Embryonic facial prominence (tissue), 1 donor: ENCODE measurements around the gene LCORL.
"Not testable (repeated sequence)": the region's sequence is repeated elsewhere in the genome, so short reads cannot be mapped to it uniquely, and the experiment has no call there.

Experiments used
- DNase-seq: peaks from one replicate; pipeline ENCODE4 v3.0.0-alpha.2; 2016; ENCODE audit errors: extremely low spot score

Gene LCORL

DNA sequence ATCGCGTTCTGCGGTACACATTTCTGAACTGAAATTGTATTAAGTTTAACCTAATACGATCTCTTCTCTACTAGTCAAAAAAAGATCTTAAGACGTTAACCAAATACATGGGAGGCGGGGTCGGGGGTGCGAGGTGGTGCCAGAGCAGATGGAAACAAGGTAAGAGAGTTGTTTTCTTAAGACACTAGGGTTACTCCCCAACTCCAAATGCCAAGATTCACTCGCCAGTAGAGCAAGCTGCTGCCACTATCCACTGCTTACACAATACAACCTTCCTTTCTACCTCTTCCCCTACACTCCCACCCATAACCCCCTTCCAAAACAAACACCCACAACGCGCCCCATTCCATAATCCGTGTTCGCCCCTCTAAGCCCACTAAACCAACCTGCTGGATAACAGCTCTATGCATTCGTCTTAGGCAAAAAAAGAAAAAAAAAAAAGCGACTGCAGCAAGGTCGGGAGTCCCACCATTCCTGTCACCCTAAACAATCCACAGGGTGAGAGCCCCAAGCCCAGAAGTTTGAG, 1.3 kb downstream of the LCORL start:
- DNase-seq, result no peak

DNA sequence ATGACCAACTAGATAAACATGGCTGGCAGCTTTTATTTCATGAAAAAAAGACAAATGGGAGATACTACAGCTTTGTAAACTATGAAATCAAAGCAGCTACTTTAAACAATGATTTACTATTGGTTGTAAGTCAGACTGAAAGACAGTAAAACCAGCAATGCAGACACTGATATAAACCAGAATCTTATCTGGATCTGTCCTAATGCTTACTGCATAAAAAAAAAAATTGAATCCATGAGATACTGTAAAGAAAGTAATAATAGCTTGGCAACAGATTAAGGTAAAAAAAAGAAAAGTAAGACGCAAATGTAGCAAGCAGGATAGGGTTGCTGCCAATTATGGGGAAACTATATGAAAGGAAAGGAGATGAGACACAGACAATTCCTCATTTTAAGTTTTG, 7.3 kb downstream of the LCORL start:
- DNase-seq, result no peak

DNA sequence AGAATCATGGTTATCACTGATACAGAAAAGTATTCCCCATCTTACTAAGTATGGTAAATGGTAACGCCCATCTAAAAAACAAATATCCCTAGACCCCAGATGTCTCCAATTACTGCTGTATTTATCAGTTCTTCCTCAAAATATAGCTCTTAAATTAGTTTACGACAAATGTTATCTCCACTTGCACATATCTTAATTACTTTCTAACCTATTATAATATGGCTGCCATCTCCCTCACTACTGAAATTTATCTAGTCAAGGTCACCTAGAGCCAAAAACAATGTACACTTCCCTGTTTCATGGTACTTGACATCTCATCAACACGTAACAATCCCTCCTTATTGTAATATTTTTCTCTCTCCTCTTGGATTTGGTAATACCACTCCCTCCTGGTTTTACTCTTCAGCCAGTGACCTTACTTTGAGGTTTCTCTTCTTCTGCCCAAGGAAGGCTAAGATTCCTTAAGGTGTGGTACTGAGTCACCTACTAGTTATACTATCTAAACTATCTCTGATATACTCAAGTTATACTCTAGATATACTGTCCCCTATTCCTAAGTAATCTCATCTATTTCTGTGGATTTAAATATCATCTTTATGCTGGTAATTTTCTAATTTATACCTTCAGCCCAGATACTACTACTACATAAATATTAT, 8.6 kb downstream of the LCORL start:
- DNase-seq, result no peak

DNA sequence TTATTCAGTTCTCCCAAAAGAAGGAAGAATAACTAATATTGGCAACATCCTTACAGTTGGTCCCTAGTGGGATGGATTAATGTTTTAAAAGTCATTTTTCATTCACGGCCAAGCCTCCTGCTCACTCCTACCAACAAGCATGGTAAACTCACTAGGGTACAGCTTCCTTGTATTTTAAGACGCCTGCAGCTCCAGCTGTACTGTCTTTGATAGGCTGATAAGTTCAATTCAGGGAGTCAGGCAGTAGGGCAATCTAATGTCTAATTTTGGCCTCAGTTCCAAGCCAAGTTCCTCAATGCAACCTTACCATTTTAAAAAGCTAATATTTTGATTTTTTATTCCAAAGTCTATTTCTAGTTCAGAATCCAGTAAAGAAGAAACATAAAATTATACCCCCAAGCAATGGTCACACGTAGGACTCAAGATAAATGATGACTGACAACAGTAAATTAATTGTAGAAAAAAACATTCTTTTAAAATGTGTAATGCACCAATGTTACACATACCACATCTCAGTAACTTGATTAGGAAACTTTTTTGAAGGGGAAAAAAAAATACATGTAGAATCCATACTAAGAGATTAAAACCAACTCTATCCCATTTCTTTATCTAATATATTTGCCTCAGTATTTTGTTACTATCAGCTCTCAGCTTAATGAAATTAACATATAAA, 9.3 kb downstream of the LCORL start:
- DNase-seq, result no peak

DNA sequence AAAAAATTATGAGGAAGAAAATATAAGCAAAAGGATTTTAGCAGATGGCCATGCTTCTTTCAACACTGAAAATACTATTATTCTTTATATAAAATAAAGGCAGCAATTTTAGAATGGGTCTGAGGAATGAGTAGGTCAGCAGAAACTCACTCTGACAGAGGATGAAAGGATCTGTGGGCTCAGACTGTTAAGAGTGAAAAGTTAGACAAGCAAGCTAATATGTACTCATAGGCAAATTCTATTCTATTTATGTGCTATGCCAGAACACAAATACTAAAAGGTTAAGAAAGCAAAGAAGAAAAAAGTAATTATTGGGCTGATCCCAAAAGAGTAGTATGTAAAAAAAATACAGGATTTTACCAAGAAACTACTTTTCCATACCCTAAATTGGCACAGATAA, 13.9 kb downstream of the LCORL start:
- DNase-seq, result no peak

DNA sequence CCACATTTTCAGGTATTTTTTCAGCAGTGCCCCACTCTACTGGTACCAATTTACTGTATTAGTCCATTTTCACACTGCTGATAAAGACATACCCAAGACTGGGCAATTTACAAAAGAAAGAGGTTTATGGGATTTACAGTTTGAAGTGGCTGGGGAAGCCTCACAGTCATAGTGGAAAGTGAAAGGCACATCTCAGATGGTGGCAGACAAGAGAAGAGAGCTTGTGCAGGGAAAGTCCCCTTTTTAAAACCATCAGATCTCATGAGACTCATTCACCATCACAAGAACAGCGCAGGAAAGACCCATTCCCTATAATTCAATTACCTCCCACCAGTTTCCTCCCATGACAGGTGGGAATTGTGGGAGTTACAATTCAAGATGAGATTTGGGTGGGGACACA, 15.1 kb downstream of the LCORL start:
- DNase-seq, result not testable (repeated sequence)

DNA sequence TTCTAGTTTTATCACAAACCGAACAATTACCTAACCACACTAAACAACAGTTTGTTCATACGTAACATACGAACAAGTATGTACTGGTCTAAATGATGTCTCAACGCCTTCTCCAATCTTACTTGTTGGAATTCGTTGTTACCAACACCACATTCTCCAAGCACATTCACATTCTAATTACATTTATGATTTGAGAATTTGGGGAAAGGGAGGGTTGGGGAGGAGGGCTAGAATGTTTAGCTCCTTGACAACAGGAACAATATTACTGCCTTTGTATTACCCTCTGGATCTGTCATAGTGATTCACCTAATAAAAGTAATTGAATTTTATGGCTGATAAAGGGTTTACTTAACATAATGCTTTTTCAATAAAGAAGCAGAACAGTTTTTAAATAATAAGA, 24.4 kb downstream of the LCORL start:
- DNase-seq, result no peak

DNA sequence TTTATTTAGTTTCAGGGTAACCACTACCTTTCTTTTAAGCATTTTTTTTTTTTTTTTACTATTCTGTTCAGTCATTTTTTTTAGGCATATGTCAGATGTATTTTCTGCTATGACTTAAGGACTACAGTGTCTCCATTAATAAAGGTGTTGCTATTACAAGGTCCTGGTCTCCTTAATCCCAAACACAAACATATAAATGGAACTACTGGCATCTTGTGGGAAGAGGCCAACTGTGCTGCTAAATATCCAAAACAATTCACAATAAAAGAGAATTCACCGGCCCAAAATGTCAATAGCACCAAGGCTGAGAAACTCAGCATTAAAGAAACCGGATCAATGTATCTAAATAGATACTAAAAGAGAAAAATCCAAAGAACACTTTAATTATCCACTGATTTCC, 26.4 kb downstream of the LCORL start:
- DNase-seq, result no peak

DNA sequence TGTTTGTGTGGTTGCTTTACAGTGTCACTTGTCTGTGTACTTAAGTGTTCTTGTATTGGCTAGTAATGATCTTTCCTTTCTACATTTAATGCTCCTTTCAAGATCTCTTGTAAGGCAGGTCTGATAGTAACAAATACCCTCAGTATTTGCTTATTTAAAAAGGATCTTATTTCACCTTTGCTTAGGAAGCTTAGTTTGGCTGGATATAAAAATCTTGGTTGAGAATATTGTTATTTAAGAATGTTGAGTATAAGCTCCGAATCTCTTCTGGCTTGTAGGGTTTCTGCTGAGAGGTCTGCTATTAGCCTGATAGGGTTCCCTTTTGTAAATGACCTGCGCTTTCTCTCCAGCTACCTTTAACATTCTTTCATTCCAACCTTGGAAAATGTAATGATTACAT, 35.7 kb downstream of the LCORL start:
- DNase-seq, result no peak

DNA sequence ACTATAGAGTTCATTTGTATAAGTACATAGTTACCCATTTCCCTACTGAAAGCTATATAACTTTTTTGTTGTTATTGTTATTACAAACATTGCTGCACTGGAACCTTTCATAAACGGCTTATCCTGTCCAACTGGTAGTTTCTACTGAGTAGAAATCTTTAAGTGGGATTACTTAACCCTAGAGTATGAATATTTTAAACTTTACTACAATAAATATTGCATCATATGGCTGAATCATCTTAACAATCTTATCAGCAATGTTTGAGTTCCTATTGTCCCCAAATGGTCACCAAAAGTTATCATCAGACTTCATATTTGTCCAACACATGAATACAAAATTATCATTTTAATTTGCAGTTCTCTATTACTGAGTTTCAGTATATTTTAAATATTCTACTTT, 40.5 kb downstream of the LCORL start:
- DNase-seq, result no peak

DNA sequence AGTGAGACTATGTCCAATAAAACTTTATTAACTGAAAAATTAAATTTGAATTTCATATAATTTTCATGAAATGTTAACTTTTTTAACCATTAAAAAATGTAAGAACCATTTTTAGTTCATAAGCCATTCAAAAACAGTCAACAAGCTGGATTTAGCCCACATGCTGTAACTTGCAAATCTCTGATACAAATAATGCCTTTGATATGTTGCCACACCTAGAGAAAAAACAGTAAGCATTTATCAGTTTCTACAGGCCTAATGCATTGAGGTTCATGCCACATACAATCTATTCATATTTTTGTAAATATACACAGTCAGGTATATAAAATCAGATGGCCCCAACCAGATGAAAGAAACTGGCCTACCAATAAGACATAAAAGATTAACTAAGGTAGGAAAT, 52.8 kb downstream of the LCORL start:
- DNase-seq, result no peak

DNA sequence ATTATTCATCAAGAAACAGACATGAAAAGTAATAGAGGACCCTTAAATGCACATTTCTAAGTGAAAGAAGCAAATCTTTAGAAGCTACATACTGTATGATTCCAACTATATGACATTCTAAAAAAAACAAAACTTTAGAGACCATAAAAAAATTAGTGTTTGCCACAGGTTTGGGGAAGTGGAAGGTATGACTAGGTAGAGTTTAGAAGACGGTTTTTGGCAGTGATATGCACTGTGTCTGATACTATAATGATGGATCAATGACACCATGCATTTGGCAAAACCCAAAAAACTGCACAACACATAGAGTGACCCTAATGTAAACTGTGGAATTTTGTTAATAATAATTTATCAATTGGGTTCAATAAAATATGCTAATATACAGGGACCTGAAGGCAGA, 54.5 kb downstream of the LCORL start:
- no peak for DNase-seq

DNA sequence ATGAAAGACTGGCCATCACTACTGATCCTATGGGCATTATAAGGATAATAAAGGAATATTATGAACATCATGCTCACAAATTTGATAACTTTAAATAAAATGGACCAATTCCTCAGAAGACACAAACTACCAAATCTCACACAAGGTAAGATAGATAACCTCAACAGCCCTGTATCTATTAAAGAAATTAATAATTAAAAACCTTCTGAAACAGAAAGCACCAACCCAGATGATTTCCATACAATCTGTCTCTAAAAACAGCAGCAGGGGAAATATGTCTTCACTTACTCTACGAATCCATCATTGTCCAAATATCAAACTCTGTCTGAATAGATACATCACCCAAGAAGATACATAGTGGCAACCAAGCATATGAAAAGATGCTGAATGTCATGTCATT, 55.2 kb downstream of the LCORL start:
- no peak for DNase-seq

DNA sequence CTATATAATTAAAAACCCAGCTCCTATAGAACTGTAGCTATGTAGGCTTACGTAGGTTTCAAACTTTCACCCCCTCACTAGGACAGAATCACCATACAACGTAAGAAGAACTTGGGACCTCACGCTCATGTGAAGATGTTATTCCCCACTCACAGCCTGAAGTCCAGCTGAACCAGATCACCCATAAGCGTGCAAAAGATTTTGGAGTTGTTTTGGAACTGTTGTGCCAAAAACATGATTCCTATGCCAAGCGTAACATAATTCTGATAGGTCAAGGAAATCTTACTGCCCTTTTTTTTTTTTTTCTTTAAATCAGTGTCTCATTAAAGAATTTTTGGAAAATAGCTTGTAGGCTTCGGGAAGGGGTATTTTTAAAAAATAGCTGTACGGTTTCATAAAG, 57.0 kb downstream of the LCORL start:
- DNase-seq, result no peak

DNA sequence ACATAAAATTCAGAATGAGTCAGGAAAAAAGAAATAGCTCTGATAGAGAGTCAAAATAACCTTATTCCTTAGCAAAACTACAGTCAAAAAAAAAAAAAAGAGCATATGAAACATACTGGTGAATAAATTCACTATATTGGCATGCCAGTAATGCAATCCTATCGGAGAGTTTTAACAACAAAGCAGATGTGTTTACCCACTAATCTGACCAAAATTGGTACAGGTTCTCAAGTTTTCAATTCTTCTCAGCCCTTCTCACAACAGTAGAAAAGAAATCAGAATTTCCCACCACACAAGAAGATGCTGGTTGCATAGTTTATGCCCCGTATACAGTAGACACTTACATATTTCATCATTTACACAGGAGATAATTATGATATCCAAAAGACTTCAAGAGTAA, 59.4 kb downstream of the LCORL start:
- no peak for DNase-seq

DNA sequence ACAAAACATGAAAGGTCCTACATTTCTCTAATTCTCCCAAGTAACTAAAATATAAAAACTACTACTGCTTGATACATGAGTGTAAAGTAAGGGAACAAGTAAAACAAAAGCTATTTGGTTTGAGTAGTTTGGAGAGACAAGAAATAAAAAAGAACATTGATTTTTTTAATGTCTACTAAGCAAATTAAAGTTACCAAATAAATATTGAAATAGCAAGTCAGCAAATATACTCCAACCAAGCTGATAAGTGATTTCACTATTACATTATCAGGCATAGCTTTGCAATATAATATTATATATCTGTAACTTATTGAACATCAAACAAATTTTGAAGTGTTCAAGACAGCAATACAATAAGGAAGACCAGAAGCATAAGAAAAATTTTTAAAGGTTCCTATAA, 60.3 kb downstream of the LCORL start:
- no peak for DNase-seq

DNA sequence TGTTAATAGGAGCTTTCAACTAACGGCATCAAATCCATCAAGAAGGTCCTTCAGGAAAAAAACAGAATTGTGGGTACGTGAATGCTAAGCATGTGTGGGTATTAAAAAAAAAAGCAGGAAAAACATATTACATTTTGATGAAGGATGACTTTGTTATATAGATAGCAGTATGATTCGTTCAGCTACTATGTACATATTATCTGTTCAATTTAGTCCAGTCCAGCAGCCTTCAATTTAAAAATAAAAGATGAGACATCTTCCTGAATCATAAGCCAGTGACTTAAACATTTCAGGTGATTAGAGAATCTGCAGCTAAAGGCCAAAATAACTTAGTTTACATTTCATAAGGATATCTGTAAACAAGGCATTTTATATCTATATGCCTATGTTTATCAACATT, 63.4 kb downstream of the LCORL start:
- no peak for DNase-seq

DNA sequence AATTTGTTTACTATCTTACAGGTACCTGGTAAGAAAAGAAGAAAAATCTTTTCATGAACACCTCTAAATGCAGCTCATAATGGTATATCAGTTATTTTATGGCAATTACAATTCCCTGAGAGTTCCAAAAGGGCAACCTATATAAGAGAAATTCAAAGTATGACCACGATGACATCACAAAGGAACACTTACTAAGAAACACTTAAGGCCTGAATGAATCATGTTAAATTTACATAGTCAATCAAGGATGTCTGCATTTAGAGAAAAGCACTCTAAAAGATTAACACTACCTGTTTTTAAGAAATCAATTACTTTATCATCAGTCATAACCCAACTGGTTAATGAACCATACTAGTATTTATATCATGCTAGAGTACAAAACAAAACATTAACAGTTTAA, 63.9 kb downstream of the LCORL start:
- no peak for DNase-seq

DNA sequence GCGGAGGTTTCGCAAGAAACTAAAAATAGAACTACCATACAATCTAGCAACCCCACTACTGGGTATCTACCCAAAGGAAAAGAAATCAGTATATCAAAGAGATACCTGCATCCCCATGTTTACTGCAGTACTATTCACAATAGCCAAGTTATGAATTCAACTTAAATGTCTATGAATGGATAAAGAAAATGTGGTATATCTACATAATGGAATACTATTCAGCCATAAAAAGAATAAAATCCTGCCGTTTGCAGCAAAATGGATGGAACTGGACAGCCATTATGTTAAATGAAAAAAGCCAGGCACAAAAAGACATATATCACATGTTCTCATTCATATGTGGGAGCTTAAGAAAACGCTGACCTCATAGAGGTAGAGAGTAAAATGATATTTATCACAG, 65.3 kb downstream of the LCORL start:
- no peak for DNase-seq

DNA sequence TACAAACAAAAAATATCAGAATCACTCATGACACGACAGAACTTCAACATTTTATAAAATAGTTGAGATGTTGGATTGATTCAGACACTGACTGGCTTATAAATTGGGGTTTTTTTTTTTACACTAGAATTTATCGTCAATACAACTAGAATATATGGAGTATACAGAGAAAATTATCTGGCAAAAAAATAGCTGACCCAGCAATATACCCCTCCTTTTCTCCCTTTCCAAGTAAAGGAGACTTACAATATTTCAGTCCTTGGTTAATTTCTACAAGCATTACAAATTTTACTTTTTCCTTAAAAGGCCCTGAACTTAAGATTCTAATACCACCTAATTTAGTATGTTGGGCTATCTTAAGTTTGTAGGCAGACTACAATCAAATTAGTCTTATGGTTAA, 76.3 kb downstream of the LCORL start:
- no peak for DNase-seq

DNA sequence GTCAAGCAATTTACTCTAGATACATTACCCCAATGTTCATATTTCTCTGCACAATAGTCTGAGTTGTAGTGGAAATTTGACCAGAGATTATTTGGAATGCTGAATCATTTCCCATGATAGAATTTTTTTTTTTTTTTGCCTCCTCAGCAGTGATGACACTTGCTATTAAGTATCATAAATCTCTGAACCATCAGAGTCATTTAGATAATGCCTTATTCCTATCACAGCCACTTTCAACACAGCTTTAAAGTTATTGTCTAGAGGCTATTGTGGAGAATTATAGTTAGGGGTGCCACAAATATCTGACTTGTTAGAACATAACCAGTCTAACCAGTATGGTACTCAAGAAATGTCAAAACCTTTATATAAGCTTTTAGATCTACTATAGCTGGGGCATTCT, 79.8 kb downstream of the LCORL start:
- DNase-seq, result no peak

DNA sequence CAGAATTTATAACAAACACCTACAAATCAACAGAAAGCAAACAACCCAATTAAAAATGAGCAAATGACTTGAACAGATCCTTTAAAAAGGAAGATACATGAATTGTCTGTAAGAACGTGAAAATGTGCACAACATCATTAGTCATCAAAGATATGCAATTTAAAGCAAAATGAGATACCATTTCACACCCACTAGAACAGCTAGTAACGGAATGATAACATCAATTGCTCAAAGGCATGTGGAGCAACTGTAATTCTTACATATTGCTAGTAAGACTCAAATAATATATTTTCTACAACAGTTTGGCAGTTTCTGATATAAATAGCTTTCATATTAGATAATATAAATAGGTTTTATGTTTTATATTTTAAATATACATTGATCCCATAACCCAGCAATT, 82.5 kb downstream of the LCORL start:
- no peak for DNase-seq

DNA sequence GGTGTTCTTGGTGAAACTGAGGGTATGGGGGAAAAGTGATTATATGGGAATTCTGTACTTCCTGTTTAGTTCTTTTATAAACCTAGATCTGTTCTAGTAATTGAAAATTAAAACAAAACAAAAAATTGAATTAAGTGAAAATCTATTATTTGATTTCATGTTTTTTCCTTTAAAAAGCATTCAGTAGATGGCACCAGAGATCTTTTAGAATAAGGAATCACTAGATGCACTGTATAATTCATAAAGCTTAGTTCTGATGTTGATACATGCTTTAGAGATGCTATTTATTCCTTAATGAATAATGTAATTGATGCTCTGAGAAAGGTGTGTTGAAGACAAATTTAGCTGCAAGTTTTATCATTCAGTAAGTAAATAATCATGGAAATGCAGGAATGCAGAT, 87.3 kb downstream of the LCORL start:
- no peak for DNase-seq

DNA sequence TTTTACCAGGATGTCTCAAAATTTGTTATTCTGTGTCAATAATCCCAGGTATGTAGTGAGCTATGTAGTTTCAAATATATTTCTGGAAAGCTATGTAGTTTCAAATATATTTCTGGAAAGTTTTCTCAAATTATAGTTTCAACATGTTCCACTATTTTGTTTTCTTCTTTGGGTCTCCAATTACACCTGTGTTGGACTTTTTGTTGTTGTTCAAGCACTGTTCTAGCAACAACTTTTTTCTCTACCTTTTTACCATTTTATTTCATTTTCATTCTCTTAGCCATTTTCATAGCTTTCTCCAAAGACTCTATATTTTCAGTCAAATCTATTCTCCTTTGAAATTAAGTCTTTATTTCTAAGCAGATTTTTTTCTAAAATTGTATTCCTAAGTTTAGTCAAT, 88.4 kb downstream of the LCORL start:
- no peak for DNase-seq
